ENCODE results near the gene CGN. TPM values are rescaled to one million over a fixed set of nuclear protein-coding genes. Genes with fewer than 3 reads are reported as not detected.
"Not testable (repeated sequence)": the region's sequence is repeated elsewhere in the genome, so short reads cannot be mapped to it uniquely, and the experiment has no call there.

The CGN gene
- total RNA-seq, 1 experiment from 2014 or later = 0.61 TPM

- in situ Hi-C loops (cut with HindIII; ENCODE audit: low pct_unique_long_range_greater_than_20kb, low sequenced_read_pairs) = no loop called here
- no peak for DNase-seq (ENCODE audit: low read depth)
Measured at GRCh38 chr1:151514366-151514765, 3.2 kb downstream of the CGN start.

DNA sequence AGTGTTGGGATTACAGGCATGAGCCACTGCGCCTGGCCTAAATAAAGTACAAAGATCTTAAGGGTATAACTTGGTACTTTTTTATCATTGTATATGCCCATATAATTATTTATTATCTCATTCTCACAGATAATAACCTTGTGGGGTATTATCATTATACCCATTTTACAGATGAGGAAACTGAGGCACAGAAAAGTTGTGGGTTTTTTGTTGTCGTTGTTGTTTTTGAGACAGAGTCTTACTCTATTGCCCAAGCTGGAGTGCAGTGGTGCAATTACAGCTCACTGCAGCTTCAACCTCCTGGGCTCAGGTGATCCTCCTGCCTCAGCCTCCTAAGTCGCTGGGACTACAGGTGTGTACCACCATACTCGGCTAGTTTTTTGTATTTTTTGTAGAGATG, 4.1 kb downstream of the CGN start:
- no peak for DNase-seq (ENCODE audit: low read depth)
- in situ Hi-C loops (cut with HindIII; ENCODE audit: low pct_unique_long_range_greater_than_20kb, low sequenced_read_pairs) = no loop called here

- in situ Hi-C loops (cut with HindIII; ENCODE audit: low pct_unique_long_range_greater_than_20kb, low sequenced_read_pairs) = no loop called here
- DNase-seq (ENCODE audit: low read depth) = no peak
Measured at GRCh38 chr1:151516031-151516511, 4.9 kb downstream of the CGN start.

DNA sequence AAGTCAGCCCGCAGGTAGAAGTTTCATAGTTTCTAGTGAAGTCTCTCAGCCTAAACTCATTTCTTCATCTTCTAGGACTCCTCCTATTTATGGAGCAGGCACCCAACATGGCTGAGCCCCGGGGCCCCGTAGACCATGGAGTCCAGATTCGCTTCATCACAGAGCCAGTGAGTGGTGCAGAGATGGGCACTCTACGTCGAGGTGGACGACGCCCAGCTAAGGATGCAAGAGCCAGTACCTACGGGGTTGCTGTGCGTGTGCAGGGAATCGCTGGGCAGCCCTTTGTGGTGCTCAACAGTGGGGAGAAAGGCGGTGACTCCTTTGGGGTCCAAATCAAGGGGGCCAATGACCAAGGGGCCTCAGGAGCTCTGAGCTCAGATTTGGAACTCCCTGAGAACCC, 7.2 kb downstream of the CGN start:
- in situ Hi-C loops (cut with HindIII; ENCODE audit: low pct_unique_long_range_greater_than_20kb, low sequenced_read_pairs) = no loop called here
- DNase-seq (ENCODE audit: low read depth) = no peak

- in situ Hi-C loops (cut with HindIII; ENCODE audit: low pct_unique_long_range_greater_than_20kb, low sequenced_read_pairs) = no loop called here
Measured at GRCh38 chr1:151518936-151519335, 7.7 kb downstream of the CGN start.

DNA sequence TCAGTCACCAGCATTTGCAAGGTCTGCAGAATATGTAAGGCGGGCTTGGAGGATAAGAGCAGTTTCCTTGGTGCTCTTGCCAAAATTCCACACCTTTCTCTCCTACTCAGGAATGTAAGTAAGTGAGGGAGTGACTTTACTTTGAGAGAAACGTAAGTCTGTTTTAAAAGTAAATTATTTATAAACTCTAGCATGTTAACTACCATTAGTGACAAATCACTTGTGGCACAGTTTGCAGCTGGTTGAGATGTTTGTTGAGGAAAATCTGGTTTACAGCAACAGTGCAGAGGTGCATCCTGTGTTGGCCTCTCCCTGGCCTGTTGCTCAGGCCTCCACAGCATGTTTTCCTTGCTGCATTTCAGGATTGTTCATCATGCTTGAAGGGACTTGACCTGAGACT, 8.5 kb downstream of the CGN start:
- DNase-seq (ENCODE audit: low read depth) = no peak
- in situ Hi-C loops (cut with HindIII; ENCODE audit: low pct_unique_long_range_greater_than_20kb, low sequenced_read_pairs) = no loop called here

More at GRCh38 chr1:151518936-151519335, 7.7 kb downstream of the CGN start:
- DNase-seq (ENCODE audit: low read depth) = no peak

DNA sequence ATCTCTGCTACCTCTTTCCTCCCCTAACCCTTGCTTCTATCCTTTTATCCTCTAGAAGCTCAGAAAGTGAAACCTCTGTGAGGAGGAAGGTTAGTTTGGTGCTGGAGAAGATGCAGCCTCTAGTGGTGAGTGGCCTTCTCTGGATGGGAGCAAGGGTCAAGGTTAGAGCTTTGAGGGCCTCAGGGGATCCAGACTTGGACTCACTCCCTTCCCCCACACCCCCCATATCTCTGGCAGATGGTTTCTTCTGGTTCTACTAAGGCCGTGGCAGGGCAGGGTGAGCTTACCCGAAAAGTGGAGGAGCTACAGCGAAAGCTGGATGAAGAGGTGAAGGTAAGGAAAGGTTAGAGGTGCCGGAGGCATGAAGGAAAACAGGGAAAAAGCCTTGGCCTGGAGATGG, 9.2 kb downstream of the CGN start:
- in situ Hi-C loops (cut with HindIII; ENCODE audit: low pct_unique_long_range_greater_than_20kb, low sequenced_read_pairs) = no loop called here
- DNase-seq (ENCODE audit: low read depth) = no peak

- in situ Hi-C loops (cut with HindIII; ENCODE audit: low pct_unique_long_range_greater_than_20kb, low sequenced_read_pairs); DNase-seq (ENCODE audit: low read depth): not testable (repeated sequence)
Measured at GRCh38 chr1:151522427-151522826, 11.2 kb downstream of the CGN start.

- no peak for DNase-seq (ENCODE audit: low read depth)
- in situ Hi-C loops (cut with HindIII; ENCODE audit: low pct_unique_long_range_greater_than_20kb, low sequenced_read_pairs) = no loop called here
Measured at GRCh38 chr1:151523326-151523725, 12.1 kb downstream of the CGN start.

DNA sequence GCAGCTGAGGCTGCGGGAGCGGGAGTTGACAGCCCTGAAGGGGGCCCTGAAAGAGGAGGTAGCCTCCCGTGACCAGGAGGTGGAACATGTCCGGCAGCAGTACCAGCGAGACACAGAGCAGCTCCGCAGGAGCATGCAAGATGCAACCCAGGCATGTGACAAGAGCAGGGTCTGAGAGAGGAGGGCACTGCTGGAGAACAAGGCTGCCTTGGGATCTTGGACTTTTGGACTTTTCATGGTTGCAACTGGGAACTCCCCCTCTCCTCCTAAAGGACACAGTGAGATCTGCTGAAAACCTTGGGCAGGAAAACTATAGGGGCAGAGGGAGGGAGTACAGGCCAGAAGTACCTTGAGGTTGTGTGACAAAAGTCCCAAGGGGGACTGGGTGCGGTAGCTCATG, 13.5 kb downstream of the CGN start:
- in situ Hi-C loops (cut with HindIII; ENCODE audit: low pct_unique_long_range_greater_than_20kb, low sequenced_read_pairs) = no loop called here
- DNase-seq (ENCODE audit: low read depth) = no peak

DNA sequence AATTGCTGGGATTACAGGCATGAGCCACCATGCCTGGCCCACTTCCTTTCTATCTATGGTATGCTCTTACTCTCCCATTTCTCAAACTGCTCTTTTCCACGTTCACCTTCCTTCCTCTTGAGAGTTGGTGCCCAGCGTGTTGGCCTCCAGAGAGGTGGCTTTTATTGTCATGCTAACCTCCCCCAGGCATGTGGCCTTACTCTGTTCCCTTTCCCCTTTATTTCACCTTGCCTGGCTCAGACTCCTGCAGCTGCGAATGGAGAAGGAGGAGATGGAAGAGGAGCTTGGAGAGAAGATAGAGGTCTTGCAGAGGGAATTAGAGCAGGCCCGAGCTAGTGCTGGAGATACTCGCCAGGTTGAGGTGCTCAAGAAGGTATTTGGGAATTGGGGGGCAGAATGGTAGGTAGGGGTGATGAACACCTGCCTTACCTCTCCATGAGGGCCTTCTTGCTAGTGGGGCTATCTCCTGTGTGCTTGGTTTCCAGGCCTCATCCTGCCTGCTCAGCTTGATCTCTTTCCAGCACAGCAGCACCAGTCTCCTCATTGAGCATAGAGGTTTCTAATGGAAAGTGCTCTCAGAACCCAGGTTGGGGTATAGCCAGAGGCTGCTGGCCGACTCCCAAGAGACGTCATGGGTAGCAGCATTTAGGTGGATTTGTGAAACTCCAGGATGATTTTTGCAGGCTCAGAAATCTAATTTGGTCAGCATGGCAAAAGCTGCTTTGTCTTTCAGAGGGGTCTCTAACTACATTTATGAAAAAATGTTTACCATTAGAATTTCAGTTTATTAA, 15.7 kb downstream of the CGN start:
- DNase-seq (ENCODE audit: low read depth) = no peak
- in situ Hi-C loops (cut with HindIII; ENCODE audit: low pct_unique_long_range_greater_than_20kb, low sequenced_read_pairs) = no loop called here

DNA sequence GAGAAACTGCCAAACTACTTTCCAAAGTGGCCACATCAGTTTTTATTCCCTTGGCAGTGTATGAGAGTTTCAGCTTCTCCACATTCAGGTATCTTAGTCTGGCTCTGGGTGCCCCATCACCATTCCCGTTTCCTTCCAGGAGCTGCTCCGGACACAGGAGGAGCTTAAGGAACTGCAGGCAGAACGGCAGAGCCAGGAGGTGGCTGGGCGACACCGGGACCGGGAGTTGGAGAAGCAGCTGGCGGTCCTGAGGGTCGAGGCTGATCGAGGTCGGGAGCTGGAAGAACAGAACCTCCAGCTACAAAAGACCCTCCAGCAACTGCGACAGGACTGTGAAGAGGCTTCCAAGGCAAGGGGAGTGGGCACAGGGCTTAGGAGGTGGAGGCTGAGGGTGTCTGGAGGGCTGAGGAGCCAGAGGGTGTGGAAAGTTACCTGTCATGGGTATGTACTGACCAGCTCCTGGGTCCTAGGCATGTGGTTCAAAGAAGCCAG, 18.1 kb downstream of the CGN start:
- no peak for DNase-seq (ENCODE audit: low read depth)
- in situ Hi-C loops (cut with HindIII; ENCODE audit: low pct_unique_long_range_greater_than_20kb, low sequenced_read_pairs) = no loop called here

GRCh38 chr1:151529781-151530180, 18.6 kb downstream of the CGN start:
- DNase-seq (ENCODE audit: low read depth) = no peak
- in situ Hi-C loops (cut with HindIII; ENCODE audit: low pct_unique_long_range_greater_than_20kb, low sequenced_read_pairs) = no loop called here

- in situ Hi-C loops (cut with HindIII; ENCODE audit: low pct_unique_long_range_greater_than_20kb, low sequenced_read_pairs) = no loop called here
- no peak for DNase-seq (ENCODE audit: low read depth)
Measured at GRCh38 chr1:151530461-151530860, 19.3 kb downstream of the CGN start.

DNA sequence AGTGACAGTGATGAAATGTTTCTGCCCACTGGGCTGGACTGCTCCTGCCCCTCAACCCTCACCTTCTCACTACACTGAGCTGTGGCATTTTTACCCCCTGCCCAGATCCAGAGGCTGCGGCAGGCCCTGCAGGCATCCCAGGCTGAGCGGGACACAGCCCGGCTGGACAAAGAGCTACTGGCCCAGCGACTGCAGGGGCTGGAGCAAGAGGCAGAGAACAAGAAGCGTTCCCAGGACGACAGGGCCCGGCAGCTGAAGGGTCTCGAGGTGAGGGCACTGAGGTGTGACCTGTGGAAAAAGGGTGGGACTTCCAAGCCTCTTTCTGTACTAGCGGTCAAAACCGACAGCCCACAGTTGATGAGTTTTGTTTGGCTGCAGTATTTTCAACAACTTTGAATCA, 22.7 kb downstream of the CGN start:
- in situ Hi-C loops (cut with HindIII; ENCODE audit: low pct_unique_long_range_greater_than_20kb, low sequenced_read_pairs) = no loop called here

GRCh38 chr1:151534662-151535278, 23.6 kb downstream of the CGN start:
- peak; percentile 47 for DNase-seq (ENCODE audit: low read depth)
- in situ Hi-C loops (cut with HindIII; ENCODE audit: low pct_unique_long_range_greater_than_20kb, low sequenced_read_pairs) = no loop called here

More for the DNA sequence above, 22.7 kb downstream of the CGN start:
- DNase-seq (ENCODE audit: low read depth) = no peak

- in situ Hi-C loops (cut with HindIII; ENCODE audit: low pct_unique_long_range_greater_than_20kb, low sequenced_read_pairs) = no loop called here
Measured at GRCh38 chr1:151535326-151536271, 24.4 kb downstream of the CGN start.

DNA sequence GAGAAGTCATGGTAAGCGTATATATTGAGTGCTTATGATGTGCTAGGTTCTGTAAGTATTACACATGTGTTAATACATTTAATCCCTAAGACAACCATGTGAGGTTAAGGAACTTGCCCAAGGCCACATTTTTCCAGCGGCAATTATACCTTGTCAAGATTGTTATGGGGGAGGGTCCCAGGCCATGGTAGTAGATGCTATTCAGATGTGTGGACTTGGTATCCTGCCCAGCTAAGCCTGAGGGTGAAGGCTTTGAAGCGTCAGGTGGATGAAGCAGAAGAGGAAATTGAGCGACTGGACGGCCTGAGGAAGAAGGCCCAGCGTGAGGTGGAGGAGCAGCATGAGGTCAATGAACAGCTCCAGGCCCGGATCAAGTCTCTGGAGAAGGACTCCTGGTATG, 25.3 kb downstream of the CGN start:
- no peak for DNase-seq (ENCODE audit: low read depth)
- in situ Hi-C loops (cut with HindIII; ENCODE audit: low pct_unique_long_range_greater_than_20kb, low sequenced_read_pairs) = no loop called here

More at GRCh38 chr1:151535326-151536271, 24.4 kb downstream of the CGN start:
- no peak for DNase-seq (ENCODE audit: low read depth)
